Endometrial microvascular endothelial cells (primary cell): ENCODE measurements around the gene C1QTNF12. TPM values are rescaled to one million over a fixed set of nuclear protein-coding genes. Genes with fewer than 3 reads are reported as not detected.
"Not testable (repeated sequence)": the region's sequence is repeated elsewhere in the genome, so short reads cannot be mapped to it uniquely, and the experiment has no call there.

ENCODE experiments used
- in situ Hi-C: cut with HindIII; loops from 2 replicates; pipeline ENCODE4 v1.10.0; 2017; ENCODE audit warnings: low sequenced_read_pairs, low pct_unique_long_range_greater_than_20kb; ENCODE audit errors: inconsistent ontology term
- total RNA-seq: library from RNA; depleted of rRNA; stranded (reverse); fragments of >200 nt; gene quantifications from one replicate; pipeline ENCODE4 v1.2.3, GENCODE V29; 2015; ENCODE audit errors: inconsistent ontology term

C1QTNF12 gene
- total RNA-seq, 1 donor from 2014 or later: not detected

DNA sequence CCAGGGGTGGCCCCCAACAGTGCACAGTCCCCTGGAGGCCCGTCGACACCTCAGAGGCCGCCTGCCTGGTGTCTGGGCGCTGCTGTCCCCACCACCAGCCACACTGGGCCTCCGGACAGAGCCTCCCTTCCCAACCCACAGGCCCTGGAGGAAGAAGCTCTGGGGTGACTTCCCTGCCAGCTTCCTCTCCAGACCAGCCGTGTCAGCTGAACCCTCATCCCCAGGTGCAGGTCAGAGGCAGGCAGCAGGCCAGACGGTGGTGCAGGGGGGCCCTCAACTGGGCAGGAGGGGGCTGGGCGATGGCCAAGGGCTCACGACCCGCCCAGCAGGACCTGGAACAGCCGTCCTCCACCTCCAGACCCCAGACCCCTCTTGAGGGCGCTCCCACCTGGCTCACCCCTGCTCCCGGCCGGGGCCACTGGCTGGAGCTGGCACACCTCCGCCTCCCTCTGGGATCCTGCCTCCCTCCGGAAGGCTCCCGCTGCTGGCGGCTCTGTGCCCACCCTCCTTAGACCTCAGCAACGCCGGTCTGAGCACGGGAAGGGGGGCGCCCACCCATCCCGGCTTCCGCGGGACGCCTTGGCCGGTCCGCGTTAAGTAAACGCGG is 40.6 kb downstream of the C1QTNF12 start:
- in situ Hi-C loops: no loop called here

DNA sequence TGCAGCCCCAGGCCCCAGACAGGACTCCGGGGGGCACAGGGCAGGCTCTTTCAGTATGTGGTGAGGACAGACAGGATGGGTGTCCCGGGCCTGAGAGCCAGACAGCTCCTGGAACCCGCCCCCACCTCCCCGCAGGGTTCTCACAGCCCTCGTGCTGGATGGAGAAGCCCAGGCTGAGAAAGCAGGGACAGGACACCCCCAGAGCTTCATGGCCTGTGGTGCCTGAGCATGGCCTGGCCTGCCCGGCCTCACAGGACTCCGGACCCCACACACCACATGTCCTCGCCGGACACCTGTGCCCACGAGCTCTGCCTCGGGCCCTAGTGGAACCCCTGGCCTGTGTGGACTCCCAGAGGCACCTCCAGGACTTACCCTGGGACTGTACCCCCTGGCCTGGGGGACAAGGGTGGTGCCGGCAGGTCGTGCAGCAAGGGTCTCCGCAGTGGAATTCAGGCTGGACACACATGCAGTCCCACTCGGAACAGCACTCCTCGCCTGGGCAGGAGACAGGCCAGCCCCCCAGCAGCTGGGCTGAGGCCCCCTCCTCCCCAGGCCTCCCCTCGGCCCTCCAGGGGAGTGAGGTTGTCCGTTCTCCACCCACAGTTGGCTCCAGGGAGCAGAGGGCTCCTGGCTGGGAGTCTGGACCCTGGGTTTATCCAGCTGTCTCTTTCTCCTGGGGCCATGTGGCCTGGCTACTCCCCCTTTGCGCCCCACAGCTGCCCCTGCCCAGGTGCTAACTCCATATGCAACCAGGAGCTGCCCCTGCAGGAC is 41.3 kb downstream of the C1QTNF12 start:
- in situ Hi-C loops: no loop called here

DNA sequence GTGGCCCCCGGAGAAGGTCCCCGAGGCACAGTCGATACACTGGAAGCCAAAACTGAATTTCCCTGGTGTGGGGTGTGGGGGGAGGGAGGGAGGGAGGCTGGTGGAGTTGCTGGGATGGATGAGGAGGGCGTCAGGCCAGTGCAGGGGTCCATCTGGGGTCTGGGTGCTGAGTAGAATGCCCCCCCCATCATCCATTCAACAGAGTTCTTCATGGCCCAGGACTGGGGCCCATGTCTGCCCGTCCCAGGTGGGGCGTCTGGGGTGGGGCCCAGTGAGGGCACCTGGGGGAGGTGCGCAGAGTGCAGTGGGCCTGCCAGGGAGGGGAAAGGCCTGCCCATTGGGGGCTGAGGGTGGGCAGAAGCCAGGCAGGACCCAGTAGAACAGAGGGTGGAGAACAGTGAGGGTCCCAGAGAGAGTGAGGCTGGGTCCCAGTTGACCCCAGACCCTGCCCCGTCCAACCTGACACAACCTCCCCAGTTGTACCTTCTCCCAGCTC is 42.0 kb downstream of the C1QTNF12 start:
- in situ Hi-C loops: no loop called here

DNA sequence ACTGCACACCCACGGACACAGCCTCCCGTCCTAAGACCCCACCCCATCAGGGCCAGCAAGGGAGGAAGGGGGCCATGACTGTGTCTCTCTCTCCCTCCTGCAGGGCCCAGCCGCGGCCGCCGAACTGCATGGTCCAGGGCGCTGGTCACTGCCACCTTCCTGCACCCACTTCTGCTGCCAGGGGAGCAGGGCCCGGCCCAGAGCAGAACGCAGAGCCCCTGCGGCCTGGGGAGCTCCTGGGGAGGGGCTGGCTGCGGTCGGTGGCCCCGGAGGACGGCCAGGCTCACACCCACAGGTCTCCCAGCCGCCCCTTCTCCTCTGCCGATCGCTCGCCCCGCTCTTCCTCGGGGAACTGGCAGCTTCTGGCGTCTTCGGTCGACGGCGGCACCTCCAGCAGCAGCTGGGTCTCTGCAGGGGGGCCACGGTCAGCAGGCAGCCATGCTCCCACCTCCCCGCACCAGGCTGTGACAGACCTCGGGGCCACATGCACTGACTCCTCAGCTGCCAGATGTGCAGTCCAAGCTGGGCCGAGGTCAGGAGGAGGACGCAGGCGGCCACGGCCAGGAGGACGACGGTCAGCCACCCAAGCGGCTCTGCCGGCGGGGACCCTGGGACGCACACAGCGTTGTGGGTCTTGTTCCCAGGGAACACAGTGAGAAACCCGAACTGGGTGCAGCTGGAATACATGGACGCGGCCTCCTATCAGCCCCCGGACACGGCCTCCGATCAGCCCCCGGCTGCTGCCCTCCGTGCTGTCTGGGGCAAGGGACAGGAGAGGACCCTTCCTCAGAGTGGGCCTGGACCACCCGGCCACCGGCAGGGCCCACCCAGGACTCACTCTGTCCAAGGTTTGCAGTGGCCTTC is 42.7 kb downstream of the C1QTNF12 start:
- in situ Hi-C loops: no loop called here

DNA sequence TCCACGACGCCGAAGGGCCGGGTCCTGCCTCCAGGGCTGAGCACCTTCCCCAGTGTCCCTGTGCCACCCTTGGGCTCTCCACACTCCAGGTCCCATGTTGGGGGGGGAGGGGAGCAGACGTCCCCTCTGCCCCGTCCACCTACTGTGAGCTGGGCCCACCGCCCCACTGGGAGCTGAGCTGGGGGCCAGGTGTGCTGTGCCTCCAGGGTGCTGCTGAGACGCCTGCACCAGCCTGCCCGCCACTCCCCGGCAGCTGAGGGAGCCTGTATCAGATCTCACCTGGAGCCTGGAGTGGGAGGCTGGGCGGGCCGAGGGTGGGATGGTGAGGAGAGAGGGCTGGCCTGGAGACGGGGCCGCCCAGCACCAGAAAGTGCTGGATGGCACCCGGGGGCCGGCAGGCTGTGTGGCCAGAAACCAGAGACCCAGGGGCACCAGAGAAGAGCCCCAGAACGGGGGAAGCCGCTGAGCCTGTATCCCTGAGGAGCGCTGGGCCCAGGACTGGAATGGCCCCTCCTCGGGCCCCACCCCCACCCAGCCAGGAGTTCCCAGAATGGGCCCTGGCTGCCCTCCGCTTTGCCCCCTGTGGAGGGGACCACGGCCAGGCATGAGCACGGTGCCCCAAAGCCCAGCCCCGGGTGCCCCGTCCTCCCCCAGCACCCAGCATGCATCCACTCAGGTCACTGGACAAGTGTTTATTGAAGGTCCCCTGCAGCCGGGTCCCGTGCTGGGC is 43.5 kb downstream of the C1QTNF12 start:
- in situ Hi-C loops: no loop called here

DNA sequence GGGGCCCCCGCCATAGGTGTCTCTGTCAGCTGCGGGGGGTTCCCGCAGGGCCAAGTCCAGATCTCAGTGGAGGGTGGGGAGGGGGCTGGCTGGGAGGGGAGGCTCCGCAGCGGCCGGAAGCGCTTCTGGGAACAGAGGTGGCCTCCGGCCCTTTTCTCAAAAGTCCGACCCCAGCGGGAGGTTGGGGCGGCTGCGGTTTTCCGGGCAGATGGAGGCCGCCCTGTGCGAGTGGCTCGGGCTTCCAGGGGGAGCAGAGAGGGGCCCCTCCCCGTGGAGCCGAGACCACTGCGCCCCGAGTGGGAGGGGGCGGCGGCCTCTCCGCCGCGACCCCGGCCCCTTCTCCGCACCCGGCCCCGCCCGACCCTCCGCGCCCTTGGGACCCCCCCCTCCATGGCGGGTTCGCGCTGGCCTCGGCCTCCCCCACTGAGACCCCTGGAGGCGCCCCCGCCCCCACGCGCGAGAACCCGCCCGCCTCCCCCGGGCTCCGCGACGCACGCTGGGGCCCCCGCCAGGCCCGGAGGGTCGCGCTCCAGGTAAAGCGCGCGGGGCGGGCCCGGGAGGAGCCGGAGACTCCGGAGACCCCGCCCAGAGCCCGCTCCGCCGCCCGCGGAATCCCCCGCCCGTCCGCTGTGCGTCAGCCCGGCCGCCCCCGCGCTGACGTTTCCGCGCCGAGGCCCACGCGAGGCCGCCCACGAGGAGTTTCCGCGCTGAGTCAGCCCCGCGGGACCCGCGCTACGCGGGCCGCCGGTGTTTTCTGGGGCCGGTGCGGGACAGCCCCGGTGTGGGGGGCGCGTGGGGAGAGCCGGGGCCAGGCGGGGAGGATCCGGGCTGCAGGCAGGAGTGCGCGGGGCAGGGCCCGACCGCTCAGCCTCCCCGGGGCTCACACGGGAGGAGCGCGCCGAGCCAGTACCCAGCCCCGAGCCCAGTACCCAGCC is 45.4 kb downstream of the C1QTNF12 start:
- in situ Hi-C loops: no loop called here

DNA sequence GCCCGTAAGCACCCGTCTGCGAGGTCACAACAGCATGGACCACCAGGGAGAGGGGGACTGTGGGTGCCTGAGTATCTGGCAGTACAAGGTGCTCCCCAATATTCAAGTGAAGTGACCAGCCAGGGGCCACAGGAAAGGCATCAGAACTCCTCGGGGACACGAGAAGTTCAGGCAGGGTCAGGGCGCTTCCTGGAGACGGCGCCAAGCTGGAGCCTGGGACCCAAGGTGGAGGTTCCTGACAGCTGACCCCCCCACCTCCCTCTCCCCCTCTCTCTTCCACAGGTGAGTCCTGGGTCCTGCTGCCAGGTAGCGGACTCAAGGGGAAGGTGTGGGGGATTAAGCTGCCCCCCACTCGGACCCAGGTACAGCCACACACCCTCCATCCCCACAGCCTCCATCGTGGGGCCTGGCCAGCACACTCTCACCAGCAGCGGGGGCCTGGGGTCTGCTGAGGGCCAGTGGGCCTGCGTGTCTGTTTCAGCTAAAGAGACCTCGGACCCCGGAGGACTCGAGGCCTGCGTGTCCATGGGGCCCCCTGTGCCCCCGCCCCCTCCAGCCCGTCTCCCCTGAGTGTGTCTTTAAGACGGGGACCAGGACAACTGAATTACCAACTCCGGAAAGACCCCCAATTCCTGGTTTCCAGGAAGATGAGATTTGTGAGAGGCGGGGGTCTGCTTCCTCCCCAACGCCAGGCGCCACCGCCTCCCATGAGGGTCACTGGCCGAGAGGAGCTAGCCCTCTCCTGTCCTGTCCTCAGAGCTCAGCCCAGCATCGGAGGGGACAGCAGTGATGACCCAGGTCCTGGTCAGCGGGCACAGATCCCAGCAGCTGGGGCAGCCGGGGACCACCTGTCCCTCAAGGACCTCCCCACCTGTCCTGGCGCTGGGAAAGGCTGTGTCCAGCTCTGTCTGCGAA is 46.3 kb downstream of the C1QTNF12 start:
- in situ Hi-C loops: no loop called here

DNA sequence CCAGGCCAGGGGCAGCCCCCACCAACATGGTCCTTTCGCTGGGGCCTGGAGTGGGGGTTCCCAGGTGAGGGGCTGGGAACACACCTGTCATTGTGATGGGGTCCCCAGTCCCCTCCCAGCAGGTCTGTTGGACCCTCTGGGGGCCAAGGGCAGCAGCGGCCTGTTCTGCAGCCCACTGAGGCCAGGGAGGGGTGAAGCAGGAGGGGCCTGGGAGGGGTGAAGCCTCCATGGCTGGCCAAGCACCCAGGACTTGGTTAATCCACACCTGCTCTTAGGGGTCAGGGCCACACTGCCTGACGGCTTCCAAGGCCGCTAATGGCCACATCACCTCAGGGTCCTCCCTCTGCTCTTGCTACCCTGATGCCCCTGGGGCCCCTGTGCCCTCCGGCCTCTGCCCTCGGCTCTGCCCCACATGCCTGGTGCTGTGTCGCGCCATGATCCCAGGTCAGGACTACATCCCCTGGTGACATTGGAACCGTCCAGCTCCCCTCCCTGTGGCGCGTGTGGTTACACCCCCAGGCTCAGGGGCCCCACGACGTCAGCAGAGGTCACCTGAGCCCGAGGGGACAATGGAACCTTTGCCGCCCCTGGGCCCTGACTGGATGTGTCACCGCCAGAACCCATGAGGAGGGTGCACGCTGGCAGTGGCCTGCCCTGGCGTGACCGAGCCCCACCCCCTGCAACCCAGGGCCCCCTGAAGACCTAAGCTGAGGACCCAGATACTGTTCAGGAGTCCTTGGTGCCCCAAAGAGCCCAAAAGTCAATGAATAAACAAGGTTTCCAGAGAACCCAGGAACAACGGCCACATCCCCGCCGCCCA is 47.2 kb downstream of the C1QTNF12 start:
- in situ Hi-C loops: no loop called here

DNA sequence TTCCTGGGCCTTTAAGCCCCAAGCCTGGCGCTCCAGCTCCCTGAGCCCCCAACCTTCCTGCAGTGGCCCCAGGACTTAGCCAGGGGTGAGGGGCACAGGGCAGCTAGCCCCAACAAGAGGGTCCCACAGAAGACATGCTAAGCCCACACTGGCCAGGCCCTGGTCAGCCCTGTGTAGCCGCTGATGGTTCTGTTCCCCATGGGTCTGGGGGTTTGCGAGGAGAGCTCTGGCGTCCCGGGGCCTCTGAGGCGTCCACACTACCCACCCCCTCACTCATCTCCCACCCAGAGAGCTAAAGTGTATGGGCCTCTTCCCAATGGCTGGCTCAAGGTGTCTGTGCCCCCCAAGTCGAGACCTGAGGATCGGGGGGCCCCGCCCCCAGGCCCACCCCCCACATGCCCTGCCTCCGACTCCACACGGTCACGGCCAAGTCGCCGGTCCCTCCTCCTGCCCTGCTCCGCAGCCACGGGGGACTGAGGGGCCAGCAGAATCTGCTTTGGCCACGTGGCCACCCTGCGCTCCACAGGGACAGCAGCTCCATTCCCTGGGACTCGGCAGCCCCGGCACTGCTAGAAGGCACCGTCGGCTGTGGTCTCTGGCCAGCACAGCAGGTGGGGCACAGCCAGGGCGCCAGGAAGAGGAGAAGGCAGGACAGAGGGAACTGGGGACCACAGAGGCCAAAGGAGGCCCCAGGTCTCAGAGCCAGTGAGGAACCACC is 47.9 kb downstream of the C1QTNF12 start:
- in situ Hi-C loops: no loop called here

DNA sequence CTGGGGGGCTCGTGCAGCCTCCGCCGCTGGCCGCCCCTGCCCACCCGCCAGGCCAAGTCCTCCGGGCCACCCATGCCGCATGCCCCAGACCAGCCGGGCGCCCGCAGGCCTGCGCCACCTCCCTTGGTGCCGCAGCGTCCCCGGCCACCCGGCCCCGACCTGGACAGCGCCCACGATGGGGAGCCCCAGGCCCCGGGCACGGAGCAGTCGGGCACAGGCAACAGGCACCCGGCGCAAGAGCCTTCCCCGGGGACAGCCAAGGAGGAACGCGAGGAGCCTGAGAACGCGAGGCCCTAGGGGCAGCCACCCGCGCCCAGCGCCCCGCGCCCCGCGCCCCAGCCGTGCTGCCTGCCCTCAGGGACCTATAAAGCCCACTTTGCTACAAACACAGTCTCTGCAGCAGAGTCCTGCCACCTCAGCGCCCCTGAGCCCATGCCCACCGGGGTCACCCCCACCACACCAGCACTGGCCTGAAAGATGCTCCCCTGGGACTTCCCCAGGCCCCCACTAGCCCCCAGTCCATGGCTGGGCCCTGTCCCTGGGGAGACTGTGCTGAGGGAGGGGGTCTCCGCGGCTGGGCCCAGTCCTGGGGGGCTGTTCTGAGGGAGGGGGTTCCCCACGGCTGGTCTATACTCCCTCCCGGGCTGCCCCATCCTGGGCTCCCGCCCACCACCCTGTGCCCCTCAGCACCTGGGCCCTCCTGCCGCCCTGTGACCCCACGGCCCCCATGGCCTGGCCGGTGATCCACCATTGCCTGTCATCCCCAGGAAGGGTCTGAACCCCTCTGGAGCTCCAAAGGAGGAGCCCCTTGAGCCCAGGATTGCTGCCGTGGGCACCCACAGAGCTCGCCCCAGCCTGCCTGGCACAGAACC is 48.7 kb downstream of the C1QTNF12 start:
- in situ Hi-C loops: no loop called here

DNA sequence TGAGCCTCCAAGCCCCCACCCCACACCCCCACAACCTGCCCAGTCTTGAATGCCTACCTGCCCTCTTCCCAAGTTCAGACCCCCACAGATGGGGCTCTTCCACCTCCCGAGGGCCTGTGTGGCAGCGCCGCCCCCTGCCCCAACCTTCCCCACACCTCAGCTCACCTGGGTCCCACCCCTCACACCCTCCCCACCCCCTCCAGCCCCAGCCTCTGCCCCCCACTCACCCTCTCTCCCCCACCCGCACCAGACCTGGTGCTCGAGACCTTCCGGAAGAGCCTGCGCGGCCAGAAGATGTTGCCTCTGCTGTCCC is 49.4 kb downstream of the C1QTNF12 start:
- in situ Hi-C loops: no loop called here

DNA sequence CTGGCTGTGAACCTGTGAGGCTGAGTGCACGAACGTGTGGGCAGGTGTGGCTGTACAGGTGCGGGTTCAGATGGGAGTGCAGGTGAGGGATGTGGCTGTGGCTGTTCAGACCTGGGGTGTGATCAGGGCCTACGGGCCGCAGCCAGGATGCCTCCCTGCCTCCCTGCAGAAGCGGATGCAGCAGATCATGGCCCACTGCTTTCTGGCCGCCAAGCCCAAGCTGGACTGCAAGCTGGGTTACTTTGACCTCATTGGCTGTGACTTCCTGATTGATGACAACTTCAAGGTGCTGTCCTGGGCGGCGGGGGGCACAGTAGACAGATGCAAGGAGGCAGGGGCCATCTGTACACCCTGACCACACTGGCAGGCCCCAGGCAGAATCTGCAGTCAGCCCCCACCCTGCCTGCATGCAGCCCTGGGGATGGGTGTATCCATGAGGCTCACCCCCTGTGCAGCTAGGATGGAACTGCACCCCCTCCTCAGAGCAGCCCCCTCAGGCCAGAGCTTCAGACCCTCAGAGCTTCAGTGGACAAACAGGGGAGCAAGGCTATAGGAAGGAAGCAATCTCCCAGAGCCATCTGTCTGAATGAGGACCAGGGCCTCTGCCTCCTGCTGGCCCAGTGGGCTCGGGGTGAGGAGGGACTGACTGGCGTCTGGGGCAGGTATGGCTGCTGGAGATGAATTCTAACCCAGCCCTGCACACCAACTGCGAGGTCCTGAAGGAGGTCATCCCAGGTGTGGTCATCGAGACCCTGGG is 49.9 kb downstream of the C1QTNF12 start:
- in situ Hi-C loops: no loop called here

DNA sequence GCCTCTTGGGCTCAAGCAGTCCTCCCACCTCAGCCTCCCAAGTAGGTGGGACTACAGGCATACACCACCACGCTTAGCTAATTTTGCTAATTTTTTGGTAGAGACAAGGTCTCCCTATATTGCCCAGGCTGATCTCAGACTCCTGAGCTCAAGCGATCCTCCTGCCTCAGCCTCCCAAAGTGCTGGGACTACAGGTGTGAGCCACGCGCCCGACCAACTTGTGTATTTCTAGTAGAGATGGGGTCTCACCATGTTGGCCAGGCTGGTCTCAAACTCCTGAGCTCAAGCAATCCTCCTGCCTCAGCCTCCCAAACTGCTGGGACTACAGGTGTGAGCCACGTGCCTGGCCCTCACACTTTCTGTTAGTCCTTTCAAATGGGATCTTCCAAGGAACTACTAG is 50.8 kb downstream of the C1QTNF12 start:
- in situ Hi-C loops: not testable (repeated sequence)

DNA sequence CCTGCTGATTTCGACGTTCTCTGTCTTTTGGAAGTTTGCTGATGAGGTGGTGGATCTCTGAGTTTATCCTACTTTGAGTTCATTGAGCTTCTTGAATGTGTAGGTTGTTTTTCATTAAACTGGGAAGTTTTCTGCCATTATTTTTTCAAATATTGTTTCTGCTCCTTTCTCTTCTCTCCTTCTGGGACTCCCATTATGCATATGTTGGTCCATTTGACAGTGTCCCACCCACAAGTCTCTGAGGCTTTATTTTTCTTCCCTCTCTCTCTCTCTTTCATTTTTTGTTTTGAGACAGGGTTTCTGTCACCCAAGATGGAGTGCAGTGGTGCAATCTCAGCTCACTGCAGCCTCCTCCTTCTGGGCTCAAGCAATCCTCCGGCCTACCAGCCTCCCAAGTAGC is 51.8 kb downstream of the C1QTNF12 start:
- in situ Hi-C loops: no loop called here
